H9 (cell line): ENCODE data around the gene C16orf87. TPM values are rescaled to one million over a fixed set of nuclear protein-coding genes. Genes with fewer than 3 reads are reported as not detected.
"Not testable (repeated sequence)": the region's sequence is repeated elsewhere in the genome, so short reads cannot be mapped to it uniquely, and the experiment has no call there.

ENCODE experiments used
- DNase-seq: peaks from one replicate; pipeline ENCODE4 v3.0.0-alpha.2; 2017
- H2AFZ ChIP-seq: one replicate; pipeline ENCODE4 v1.6.1; 2013; ENCODE audit warnings: mild to moderate bottlenecking, low read length, control low read depth, moderate library complexity
- H2AK5ac ChIP-seq: 2 replicates; pipeline ENCODE4 v1.6.1; 2013; ENCODE audit warnings: low read length, control low read depth, mixed read lengths; ENCODE audit not compliant: insufficient read length
- H2BK120ac ChIP-seq: one replicate; pipeline ENCODE4 v1.6.1; 2013; ENCODE audit warnings: low read depth, mild to moderate bottlenecking, low read length, control low read depth, inconsistent platforms; ENCODE audit not compliant: poor library complexity, severe bottlenecking
- H2BK12ac ChIP-seq: 2 replicates; pipeline ENCODE4 v1.6.1; 2013; ENCODE audit warnings: low read length, control low read depth, mixed read lengths, low read depth; ENCODE audit not compliant: insufficient read length
- H2BK15ac ChIP-seq: 2 replicates; pipeline ENCODE4 v1.6.1; 2013; ENCODE audit warnings: low read depth, low read length, control low read depth
- H2BK20ac ChIP-seq: one replicate; pipeline ENCODE4 v1.6.1; 2013; ENCODE audit warnings: low read depth, mild to moderate bottlenecking, low read length, control low read depth, inconsistent platforms; ENCODE audit not compliant: poor library complexity, severe bottlenecking
- H2BK5ac ChIP-seq: 2 replicates; pipeline ENCODE4 v1.6.1; 2013; ENCODE audit warnings: low read length, control low read depth, mixed read lengths; ENCODE audit not compliant: insufficient read length
- H3K14ac ChIP-seq: 2 replicates; pipeline ENCODE4 v1.6.1; 2013; ENCODE audit warnings: low read length, control low read depth; ENCODE audit not compliant: insufficient read depth
- H3K18ac ChIP-seq: 2 replicates; pipeline ENCODE4 v1.6.1; 2013; ENCODE audit warnings: low read depth, mild to moderate bottlenecking, mixed read lengths, low read length, control low read depth; ENCODE audit not compliant: insufficient read length
- H3K23ac ChIP-seq: 2 replicates; pipeline ENCODE4 v1.6.1; 2013; ENCODE audit warnings: low read length, control low read depth, mixed read lengths, low read depth; ENCODE audit not compliant: insufficient read length
- H3K23me2 ChIP-seq: 2 replicates; pipeline ENCODE4 v1.6.1; 2013; ENCODE audit warnings: low read depth, mild to moderate bottlenecking, mixed read lengths, low read length, control low read depth; ENCODE audit not compliant: insufficient read length, poor library complexity, severe bottlenecking
- H3K27ac ChIP-seq: 2 replicates; pipeline ENCODE4 v1.5.1; 2013; ENCODE audit warnings: low read length, control low read depth, mixed read lengths, low read depth; ENCODE audit not compliant: insufficient read length
- H3K27me3 ChIP-seq: 2 replicates; pipeline ENCODE4 v1.6.1; 2013; ENCODE audit warnings: low read length, control low read depth, inconsistent platforms; ENCODE audit not compliant: insufficient read depth
- H3K4ac ChIP-seq: 2 replicates; pipeline ENCODE4 v1.6.1; 2013; ENCODE audit warnings: low read depth, mild to moderate bottlenecking, control low read depth, inconsistent platforms, low read length, moderate library complexity
- H3K4me1 ChIP-seq: 2 replicates; pipeline ENCODE4 v1.6.1; 2013; ENCODE audit warnings: low read length, control low read depth, inconsistent platforms; ENCODE audit not compliant: insufficient read depth
- H3K4me2 ChIP-seq: 2 replicates; pipeline ENCODE4 v1.6.1; 2013; ENCODE audit warnings: low read length, control low read depth, mixed read lengths; ENCODE audit not compliant: insufficient read length, insufficient read depth
- H3K56ac ChIP-seq: 2 replicates; pipeline ENCODE4 v1.6.1; 2013; ENCODE audit warnings: low read depth, mild to moderate bottlenecking, mixed read lengths, low read length, control low read depth; ENCODE audit not compliant: insufficient read length
- H3K79me1 ChIP-seq: 2 replicates; pipeline ENCODE4 v1.6.1; 2013; ENCODE audit warnings: low read depth, mild to moderate bottlenecking, moderate library complexity, low read length, control low read depth, inconsistent platforms; ENCODE audit not compliant: insufficient read depth, poor library complexity, severe bottlenecking
- H3K79me2 ChIP-seq: 2 replicates; pipeline ENCODE4 v1.6.1; 2013; ENCODE audit warnings: low read length, control low read depth, inconsistent platforms; ENCODE audit not compliant: insufficient read depth
- H3K9ac ChIP-seq: 2 replicates; pipeline ENCODE4 v1.6.1; 2013; ENCODE audit warnings: low read length, control low read depth, mixed read lengths; ENCODE audit not compliant: insufficient read length; ENCODE audit errors: extremely low read depth
- H3K9me3 ChIP-seq: one replicate; pipeline ENCODE4 v1.6.1; 2013; ENCODE audit warnings: low read depth, low read length, inconsistent platforms; ENCODE audit not compliant: control insufficient read depth
- H3T11ph ChIP-seq: one replicate; pipeline ENCODE4 v1.6.1; 2013; ENCODE audit warnings: mild to moderate bottlenecking, low read length, control low read depth, inconsistent platforms
- H4K20me1 ChIP-seq: one replicate; pipeline ENCODE4 v1.6.1; 2013; ENCODE audit not compliant: control insufficient read depth, insufficient read length, insufficient read depth
- H4K5ac ChIP-seq: 2 replicates; pipeline ENCODE4 v1.6.1; 2013; ENCODE audit warnings: low read depth, mild to moderate bottlenecking, mixed read lengths, low read length, control low read depth; ENCODE audit not compliant: insufficient read length
- H4K8ac ChIP-seq: replicated peaks from 2 replicates; pipeline ENCODE4 v1.6.1; 2013; ENCODE audit warnings: low read length, control low read depth, mixed read lengths, low read depth; ENCODE audit not compliant: insufficient read length
- H4K91ac ChIP-seq: 2 replicates; pipeline ENCODE4 v1.6.1; 2013; ENCODE audit warnings: low read depth, mild to moderate bottlenecking, moderate library complexity, mixed read lengths, low read length, control low read depth; ENCODE audit not compliant: insufficient read length
- H3K27ac Mint-ChIP-seq, 3 experiments: 2 replicates in 2 of 3; 3 replicates in 1 of 3; pipeline ENCODE4 v1.8.0; 2020 to 2021; ENCODE audit warnings: mixed read lengths in 3 of 3, mild to moderate bottlenecking in 1 of 3, moderate library complexity in 1 of 3
- H3K27me3 Mint-ChIP-seq: 2 replicates; pipeline ENCODE4 v1.8.0; 2021; ENCODE audit warnings: low read depth, mild to moderate bottlenecking, moderate library complexity, mixed read lengths
- H3K36me3 Mint-ChIP-seq, 3 experiments: 2 replicates in 2 of 3; 3 replicates in 1 of 3; pipeline ENCODE4 v1.8.0; 2020 to 2021; ENCODE audit warnings: low read depth in 3 of 3, mixed read lengths in 3 of 3; ENCODE audit not compliant: insufficient read depth in 1 of 3
- H3K4me1 Mint-ChIP-seq, 2 experiments: 2 replicates each; pipeline ENCODE4 v1.8.0; 2020; ENCODE audit warnings: mixed read lengths in 2 of 2
- H3K4me3 Mint-ChIP-seq, 2 experiments: 2 replicates in 1 of 2; 3 replicates in 1 of 2; pipeline ENCODE4 v1.8.0; 2020 to 2021; ENCODE audit warnings: mild to moderate bottlenecking in 2 of 2, mixed read lengths in 2 of 2, moderate library complexity in 1 of 2
- H3K9me3 Mint-ChIP-seq, 2 experiments: 2 replicates in 1 of 2; 3 replicates in 1 of 2; pipeline ENCODE4 v1.8.0; 2020; ENCODE audit warnings: mild to moderate bottlenecking in 2 of 2, mixed read lengths in 2 of 2, moderate library complexity in 1 of 2
- WGBS: extraction: QIAGEN DNeasy Blood & Tissue Kit; methylation state at CpG from one replicate; pipeline ENCODE4 v1.1.7; 2013; ENCODE audit warnings: missing lambda C conversion rate, low lambda C conversion rate, mixed read lengths; ENCODE audit not compliant: insufficient read length; ENCODE audit errors: extremely low coverage; 5-methylcytosine and 5-hydroxymethylcytosine counted together
- total RNA-seq: library from RNA; stranded (reverse); gene quantifications from 2 replicates; pipeline ENCODE4 v1.2.1, GENCODE V29; 2021

C16orf87 gene
- total RNA-seq, 1 experiment from 2014 or later = 16.7 TPM

GRCh38 chr16:46867486-46867885 lies 36.5 kb upstream of the C16orf87 start:
- H3K18ac ChIP-seq, H2BK5ac ChIP-seq, H3K23me2 ChIP-seq, DNase-seq, H3K4ac ChIP-seq, H2BK120ac ChIP-seq, H4K5ac ChIP-seq, H2BK20ac ChIP-seq, H3K14ac ChIP-seq, H2BK15ac ChIP-seq, H3K79me2 ChIP-seq, H3T11ph ChIP-seq, H3K9ac ChIP-seq, H4K8ac ChIP-seq, H3K4me1 ChIP-seq, H3K27me3 Mint-ChIP-seq, H4K91ac ChIP-seq, H3K27me3 ChIP-seq, H2AFZ ChIP-seq, H2AK5ac ChIP-seq, H3K9me3 Mint-ChIP-seq, H3K36me3 Mint-ChIP-seq, H3K4me2 ChIP-seq, H3K4me3 Mint-ChIP-seq, H2BK12ac ChIP-seq, H3K27ac Mint-ChIP-seq, H3K56ac ChIP-seq, H4K20me1 ChIP-seq, H3K23ac ChIP-seq, H3K27ac ChIP-seq, H3K79me1 ChIP-seq, H3K9me3 ChIP-seq: not testable (repeated sequence)
- WGBS = no CpG with 5 or more reads among the region's 2 CpGs
- H3K4me1 Mint-ChIP-seq = peaks cover 23 to 24% of the 10 kb centered on the region in 2 experiments
